GM19025 (cell line): Measurements from ENCODE around the gene EPB41L1.

Experiments used
- ATAC-seq: cut with Tn5 transposase; IDR thresholded peaks from one replicate; pipeline ENCODE4 v1.9.1; 2021; ENCODE audit warnings: mild to moderate bottlenecking, low read depth, moderate library complexity; ENCODE audit not compliant: unreplicated experiment

The EPB41L1 gene

GRCh38 chr20:36153204-36153603, 1.3 kb upstream of the EPB41L1 start:
- no peak for ATAC-seq

DNA sequence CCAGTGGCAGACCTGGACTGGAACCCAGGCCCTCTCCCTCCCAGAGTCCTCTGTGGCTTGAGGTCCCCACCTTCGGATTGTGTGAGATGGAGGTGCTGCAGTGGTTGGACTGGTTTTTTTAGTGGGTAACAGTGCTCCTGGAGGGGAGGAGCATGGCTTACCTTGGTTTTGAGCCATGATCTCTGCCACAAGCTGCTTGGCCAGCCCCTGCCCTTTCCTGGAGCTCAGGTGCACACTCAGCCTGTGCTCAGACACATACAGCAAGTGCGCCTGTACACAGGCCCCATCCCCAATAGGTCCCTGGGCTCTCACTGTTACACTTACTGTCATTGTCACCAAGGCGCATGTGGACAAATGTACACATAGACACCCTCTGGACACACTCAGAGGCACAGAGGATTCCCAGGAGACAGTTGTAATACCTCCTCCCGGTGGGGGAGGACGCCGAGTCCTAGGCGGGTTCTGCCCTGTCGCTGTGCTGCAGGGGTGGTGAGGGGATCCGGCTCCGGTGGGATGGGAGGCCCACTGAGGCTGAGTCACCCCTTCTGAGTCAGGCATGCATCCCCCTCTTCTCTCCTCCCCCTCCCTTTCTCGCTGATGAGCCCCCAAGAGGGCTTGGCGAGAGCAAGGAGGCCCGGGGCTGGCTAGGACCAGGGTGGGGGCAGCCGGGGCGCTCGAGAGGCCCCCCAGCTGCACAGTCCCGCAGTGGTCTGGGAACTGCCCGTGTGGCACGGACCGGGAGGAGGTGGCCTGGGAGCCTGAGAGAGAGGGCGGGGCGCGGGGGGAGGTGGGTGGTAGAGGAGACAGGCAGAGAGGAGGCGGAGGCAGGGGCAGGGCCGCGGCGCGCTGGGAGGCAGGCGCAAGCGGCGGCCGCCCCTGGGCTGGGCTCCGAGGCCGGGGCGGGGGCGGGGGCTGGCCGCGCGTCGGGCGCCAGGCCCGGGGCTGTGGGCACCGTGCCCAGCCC, 522 bp upstream of the EPB41L1 start:
- no peak for ATAC-seq

- ATAC-seq, result no peak
Measured at GRCh38 chr20:36155629-36155971, 1.1 kb downstream of the EPB41L1 start.

GRCh38 chr20:36155991-36156390, 1.5 kb downstream of the EPB41L1 start:
- ATAC-seq, result no peak

DNA sequence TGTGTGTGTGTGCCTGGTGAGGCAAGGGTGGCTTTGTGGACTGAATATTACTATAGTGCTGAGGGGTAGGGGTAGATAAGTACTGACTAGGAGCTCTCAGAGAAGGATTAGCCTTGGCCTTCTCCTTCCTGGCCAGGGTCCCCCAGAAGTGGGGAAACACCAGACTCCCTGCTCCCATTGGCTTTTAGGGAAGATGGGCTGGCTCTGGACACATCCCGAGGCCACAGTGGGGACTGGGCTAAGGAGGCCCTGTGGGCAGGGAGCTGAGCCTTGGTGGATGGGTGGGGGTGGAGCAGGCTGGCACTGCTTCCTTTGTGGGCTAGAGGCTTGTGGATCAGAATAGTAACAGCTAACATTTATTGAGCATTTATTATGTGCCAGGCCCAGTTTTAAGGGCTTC, 3.1 kb downstream of the EPB41L1 start:
- no peak for ATAC-seq

GRCh38 chr20:36158160-36158741, 3.7 kb downstream of the EPB41L1 start:
- no peak for ATAC-seq

GRCh38 chr20:36159833-36160232, 5.3 kb downstream of the EPB41L1 start:
- ATAC-seq, result no peak

DNA sequence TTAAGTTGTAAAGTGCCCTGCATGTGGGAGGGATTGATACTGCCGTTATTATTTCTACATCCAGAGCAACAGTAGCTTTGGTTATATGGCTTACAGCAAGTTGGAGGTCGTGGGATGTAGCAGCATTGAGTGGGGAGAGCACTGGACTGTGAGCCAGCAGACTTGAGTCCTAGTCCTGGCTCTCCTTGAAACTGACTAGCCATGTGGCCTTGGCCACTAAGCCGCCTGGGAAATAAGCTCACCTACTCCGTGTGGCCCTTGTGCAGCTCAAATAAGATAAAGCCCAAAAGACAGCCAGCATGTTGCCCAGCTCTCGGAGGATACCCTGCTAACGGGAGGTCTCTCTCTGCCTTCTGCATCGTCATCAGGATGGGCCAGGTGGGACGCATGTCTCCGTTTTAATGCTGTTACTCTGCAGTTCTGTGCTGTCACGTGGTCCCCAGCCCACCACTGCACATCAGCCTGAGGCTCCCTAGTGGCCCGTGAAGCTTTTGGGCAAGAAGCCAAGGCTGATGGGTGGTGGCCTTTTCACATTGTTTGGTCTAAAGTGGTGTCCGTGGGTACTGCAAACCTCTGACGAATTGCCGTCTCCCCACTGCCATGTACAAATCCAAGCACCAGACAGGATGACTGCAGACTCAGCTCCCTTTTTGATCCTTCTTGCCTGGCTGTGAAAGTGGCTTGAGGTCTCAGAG, 7.9 kb downstream of the EPB41L1 start:
- ATAC-seq, result no peak

DNA sequence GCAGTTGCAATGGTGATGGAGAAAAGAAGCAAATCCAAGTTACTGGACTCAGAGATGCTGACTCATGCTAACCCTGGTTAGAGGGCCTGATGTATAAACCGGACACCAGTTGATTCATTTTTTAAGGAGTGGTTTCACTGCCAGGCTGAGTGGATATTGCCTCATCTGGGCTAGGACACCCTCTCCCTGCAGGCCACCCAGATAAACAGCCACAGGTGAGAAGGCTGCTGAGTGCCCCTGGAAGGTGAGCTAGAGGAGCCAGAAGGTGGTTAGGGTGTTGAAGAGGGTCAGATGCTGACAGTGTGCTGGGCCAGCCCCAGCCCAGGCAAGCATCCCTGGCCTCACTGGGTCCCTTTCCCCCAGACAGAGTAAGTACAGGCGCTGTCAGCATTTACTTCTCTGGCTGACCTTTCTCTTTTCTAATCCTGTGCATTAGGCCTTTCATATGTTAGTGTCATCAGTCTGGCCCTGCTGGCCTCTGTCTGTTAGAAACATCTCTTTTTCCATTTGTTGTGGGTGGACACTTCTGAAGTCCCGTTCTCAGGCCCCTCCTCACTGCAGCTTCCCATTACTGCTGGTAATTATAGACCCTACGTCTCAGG, 13.5 kb downstream of the EPB41L1 start:
- no peak for ATAC-seq

DNA sequence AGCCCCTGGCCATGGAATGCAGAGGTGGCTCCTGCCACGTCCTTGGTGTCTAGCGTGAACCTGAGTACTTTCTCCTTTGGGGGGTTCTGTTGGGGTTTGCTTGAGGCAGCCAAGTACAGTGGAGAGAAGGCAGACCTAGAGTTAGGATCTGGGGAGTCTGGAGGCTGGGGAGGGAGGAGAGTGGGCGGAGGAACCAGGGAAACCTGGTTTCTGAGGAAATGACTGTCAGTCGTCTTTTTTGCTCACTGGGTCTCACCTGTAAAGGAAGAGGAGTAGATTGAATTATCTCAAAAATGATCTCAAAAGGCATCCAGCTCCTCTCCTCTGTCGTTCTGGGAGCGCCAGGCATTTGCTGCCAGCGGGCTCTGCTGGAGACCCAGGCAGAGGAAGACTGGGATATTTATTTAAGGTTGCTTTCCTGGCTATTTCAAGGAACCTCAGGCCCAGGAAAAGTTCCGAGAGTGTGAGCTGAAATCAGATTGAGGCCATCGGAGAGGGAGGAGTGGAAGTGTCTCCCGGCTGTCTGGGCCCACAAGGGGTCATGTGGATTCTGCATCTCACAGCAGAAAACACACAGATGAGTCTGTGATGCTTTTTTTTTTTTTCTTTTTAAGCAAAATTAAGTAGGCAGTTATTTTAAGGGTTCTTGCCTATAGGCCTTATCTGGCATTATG, 16.1 kb downstream of the EPB41L1 start:
- ATAC-seq, result no peak

- ATAC-seq, result no peak
Measured at GRCh38 chr20:36173451-36173933, 19.0 kb downstream of the EPB41L1 start.

DNA sequence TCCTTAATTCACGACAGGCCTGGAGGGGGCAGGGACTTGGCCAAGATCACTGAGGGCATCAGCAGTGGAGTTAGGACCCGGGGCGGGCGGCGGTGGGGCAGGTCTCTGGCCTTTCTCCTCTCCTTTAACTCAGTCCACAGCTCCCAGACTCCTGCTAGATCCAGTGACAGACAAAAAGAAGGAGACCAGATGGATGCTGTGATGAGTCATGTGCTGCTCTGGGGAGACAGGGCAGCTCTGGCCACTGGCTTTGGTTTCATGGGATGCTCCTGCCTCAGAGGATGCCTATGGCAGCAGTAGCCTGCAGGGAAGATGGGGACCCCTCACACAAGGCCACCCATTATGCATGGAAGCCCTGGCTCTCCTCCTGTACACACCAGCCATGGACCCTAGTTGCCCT, 20.5 kb downstream of the EPB41L1 start:
- no peak for ATAC-seq

- ATAC-seq, result no peak
Measured at GRCh38 chr20:36175475-36175995, 21.0 kb downstream of the EPB41L1 start.

GRCh38 chr20:36177716-36178115, 23.2 kb downstream of the EPB41L1 start:
- no peak for ATAC-seq

GRCh38 chr20:36179170-36179945, 24.8 kb downstream of the EPB41L1 start:
- ATAC-seq, result no peak

DNA sequence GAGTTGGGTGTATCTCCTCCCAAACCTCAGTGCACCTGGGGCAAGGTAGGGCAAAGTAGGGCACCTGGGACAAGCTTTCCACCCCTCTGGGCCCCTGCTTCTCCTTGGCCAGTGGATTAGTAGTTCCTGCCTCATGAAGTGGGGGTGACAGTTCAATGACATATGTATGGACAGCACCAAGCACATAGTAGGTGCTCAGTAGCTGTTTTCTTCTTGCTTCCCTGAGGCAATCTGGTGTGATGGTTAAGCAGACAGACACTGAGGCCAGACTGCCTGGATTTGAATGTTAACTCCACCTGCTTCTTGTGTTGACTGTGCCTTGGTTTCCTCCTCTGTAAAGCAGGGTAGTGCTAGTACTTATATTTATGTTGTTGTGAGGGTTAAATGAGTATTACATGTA, 25.8 kb downstream of the EPB41L1 start:
- ATAC-seq, result no peak

DNA sequence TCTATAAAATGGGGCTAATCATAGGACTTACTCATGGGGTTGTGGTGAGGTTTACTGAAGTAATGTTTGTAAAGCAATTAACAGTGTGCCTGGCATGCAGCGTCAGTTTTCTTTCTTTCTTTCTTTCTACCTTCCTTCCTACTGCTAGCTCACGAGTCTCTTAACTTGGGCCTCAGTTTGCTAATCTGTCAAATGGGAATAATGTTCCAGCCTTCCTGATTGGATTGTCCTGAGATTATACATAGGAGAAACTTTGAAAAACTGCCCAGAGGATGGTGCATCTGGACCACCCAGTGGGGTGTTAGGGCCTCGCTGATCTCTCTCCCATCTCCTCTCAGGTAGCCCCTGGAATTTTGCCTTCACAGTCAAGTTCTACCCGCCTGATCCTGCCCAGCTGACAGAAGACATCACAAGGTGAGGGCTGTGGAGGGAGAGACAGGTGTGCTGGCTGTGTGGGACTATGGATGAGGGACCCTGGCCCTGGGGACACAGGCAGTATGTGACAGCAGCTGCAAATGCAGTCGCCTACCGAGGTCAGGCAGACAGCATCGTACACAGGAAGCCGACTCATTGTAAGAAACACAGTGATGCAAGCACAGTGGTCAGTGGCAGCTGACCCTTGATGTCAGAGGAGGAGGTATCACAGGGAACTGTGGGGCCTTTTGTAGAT, 27.5 kb downstream of the EPB41L1 start:
- ATAC-seq, result no peak

- ATAC-seq, result no peak
Measured at GRCh38 chr20:36182604-36183154, 28.1 kb downstream of the EPB41L1 start.
